HG03196 (cell line): Measurements from ENCODE around the gene PRAMEF8.
"Not testable (repeated sequence)": the region's sequence is repeated elsewhere in the genome, so short reads cannot be mapped to it uniquely, and the experiment has no call there.

Experiments used
- ATAC-seq: cut with Tn5 transposase; IDR thresholded peaks from one replicate; pipeline ENCODE4 v1.9.1; 2021; ENCODE audit not compliant: unreplicated experiment

Gene PRAMEF8

DNA sequence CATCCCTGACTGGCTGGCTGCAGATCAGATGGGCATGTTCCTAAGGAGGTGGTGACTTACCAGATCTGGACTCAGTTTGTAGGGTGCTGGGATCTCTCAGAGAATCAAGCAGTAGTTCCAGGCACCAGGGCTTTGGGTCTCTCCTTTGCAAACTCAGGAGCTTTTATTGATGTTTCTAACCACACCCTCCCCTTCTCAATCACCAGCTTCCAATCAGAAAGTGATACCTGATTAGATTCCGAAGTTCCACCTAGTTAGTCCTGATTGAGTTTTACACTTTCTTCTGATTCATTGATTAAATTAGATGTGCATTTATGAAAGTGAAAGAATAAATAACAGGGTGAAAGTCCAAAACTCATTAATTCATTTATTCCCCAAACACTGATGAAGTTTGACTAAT is at the start of gene PRAMEF8:
TSS of gene PRAMEF8 (minus strand) at position 101 of the 400 bp plus-strand sequence. CDS start 1,046 bp downstream, outside the sequence.
- not testable (repeated sequence) for ATAC-seq

DNA sequence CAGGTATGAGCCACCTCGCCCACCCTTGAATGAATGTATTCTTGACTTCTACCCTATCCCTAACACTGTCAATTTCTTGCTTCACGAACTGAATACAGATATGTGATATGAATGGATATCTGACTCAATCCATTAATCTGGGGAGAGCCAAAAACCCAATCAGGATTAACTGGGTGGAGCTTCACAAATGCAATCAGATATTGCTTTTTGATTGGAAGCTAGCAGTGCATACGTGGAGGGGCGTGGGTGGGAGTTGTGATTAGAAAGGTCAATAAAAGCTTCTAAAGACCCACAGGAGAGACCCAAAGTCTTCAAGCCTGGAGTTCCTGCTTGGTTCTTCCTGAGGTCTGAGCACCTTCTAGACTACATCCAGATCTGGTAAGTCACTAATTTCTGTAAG is 30.3 kb upstream of the PRAMEF8 start, which contains the start of gene PRAMEF15:
TSS of gene PRAMEF15 (plus strand) at position 301 of the 400 bp plus-strand sequence. CDS start 2,827 bp downstream, outside the sequence.
- ATAC-seq, result not testable (repeated sequence)

DNA sequence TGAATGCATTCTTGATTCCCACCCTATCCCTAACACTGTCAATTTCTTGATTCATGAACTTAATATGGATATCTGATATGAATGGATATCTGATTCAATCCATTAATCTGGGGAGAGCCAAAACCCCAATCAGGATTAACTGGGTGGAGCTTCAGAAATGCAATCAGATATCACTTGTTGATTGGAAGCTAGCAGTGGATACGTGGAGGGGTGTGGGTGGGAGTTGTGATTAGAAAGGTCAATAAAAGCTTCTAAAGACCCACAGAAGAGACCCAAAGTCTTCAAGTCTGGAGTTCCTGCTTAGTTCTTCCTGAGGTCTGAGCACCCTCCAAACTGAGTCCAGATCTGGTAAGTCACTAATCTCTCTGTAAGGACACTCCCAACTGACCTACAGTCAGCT is 18.3 kb upstream of the PRAMEF8 start, which contains the start of gene PRAMEF33:
TSS of gene PRAMEF33 (plus strand) at position 301 of the 400 bp plus-strand sequence. CDS start 2,416 bp downstream, outside the sequence.
- ATAC-seq, result not testable (repeated sequence)

DNA sequence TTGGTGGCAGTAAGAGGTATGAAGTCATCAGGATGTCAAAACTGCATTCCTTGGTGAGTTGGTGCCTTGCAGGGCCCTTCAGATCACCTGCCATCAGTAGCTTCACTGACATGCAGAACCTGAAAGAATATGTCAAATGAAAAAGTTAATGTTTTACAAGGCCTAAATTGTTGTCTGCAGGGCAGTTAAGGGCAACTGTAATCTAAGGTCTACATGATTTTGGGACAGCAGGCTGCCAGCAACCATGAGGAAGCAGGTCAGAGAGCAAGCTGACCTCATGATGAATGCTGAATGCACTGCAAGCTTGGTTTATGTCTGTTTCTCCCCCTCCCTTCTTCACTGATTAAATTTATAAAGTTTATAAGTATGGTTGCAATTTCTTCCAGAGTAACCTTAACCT is 17.3 kb upstream of the PRAMEF8 start:
- not testable (repeated sequence) for ATAC-seq

DNA sequence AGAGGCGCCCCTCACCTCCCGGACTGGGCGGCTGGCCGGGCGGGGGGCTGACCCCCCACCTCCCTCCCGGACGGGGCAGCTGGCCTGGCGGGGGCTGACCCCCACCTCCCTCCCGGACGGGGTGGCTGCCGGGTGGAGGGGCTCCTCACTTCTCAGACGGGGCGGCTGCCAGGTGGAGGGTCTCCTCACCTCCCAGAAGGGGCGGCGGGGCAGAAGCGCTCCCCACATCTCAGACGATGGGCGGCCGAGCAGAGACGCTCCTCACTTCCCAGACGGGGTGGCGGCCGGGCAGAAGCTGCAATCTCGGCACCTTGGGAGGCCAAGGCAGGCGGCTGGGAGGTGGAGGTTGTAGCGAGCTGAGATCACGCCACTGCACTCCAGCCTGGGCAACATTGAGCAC is 13.8 kb upstream of the PRAMEF8 start:
- not testable (repeated sequence) for ATAC-seq

DNA sequence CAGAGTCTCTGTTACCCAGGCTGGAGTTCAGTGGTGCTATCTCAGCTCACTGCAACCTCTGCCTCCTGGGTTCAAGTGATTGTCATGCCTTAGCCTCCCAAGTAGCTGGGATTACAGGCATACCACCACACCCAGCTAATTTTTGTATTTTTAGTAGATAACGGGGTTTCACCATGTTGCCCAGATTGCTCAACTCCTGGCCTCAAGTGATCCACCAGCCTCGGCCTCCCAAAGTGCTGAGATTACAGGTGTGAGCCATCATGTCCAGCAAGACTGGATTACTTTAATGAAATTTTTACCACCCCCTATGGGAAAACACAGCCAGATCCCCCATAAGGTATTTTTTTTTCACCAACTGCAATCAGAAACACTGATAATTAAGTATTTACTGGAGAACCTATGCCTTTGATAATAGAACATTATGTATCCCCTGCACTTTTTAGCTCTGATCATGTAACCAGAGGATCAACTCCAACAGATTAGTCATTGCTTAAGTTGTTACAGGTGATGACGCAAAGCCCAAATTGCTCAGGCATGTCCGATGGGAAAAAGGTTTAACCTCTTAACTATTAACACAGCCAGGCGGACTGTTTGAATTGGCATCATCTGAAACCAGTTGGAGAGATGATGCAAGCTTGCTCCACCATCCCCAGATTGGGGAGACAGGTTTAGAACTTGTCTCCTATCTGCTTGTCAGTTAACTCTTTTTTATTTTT is 12.4 kb upstream of the PRAMEF8 start:
- not testable (repeated sequence) for ATAC-seq

DNA sequence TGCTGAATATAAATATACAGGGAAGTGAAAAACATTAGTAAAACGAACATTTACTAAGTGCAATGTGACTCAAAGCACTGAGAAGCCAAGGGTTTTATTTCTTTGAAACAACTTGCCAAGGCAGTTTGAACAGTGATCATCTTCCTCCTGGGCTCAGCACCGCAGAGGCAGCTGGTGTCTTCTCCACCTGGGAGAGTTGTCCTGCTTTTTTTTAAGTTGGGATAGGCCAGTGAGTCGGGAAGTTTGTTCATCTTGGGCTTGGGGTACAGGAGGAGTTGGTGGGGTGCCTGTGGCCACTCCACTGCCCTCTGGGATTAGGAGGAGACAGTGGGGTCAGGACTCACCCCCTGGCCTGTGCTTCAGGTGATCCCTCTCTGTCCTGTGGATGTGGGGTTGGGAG is 4.1 kb upstream of the PRAMEF8 start:
- not testable (repeated sequence) for ATAC-seq

DNA sequence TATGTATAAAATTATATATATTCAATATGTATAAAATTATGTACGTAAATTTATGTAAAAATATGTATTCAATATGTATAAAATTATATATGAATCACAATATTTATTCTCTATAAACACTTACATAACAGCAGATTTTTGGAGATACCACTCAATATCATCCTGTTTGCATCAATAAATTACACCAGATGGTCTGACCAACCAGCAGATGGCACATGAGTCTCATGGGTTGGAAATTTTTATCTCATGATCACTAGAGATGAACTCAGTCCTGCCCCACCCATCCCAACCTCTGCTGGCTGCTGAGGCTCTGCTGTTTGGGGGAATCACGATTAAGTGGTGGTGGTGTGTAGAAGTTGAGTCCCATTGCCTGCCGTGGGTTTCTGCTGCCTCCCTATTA is 5.3 kb downstream of the PRAMEF8 start:
- ATAC-seq, result not testable (repeated sequence)

DNA sequence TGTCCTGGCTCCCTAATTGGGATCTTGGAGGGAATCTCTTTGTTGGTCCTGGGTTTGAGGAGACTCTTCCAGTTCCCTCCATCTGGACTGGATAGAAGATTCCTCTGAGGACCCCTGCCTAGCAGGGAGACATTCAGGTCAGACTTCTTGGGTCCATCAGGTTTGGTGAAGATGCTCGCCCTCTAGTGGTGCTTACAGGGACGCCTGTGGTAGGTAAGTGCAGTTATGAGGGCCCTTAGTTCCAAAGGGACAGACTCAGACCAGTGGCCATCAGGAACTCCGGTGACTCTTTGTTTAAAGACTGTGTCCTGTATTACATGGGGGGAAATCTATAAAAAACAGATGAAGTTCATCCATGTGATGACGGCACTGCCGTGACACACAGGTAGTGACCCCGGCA is 7.9 kb downstream of the PRAMEF8 start:
- not testable (repeated sequence) for ATAC-seq

DNA sequence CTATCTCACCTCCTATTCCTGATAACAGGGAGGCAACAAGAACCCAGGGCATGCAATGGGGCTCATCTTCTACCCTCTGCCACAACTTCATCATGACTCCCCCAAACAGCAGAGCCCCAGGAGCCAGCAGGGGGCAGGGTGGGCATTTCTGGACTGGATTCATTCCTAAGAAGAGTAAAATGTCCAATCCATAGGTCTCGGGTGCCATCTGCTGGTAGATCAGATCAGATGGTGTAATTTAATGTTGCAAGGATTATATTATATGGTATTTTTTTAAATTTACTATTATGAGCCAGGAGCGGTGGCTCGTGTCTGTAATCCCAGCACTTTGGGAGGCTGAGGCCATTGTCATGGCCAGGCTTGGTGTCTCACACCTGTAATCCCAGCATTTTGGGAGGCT is 19.8 kb downstream of the PRAMEF8 start:
- not testable (repeated sequence) for ATAC-seq

DNA sequence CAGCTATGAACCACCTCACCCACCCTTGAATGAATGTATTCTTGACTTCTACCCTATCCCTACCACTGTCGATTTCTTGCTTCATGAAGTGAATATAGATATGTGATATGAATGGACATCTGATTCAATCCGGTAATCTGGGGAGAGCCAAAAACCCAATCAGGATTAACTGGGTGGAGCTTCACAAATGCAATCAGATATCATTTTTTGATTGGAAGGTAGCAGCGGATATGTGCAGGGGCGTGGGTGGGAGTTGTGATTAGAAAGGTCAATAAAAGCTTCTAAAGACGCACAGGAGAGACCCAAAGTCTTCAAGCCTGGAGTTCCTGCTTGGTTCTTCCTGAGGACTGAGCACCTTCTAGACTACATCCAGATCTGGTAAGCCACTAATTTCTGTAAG is 31.0 kb downstream of the PRAMEF8 start, which contains the start of gene PRAMEF5:
TSS of gene PRAMEF5 (plus strand) at position 301 of the 400 bp plus-strand sequence. CDS start 5,071 bp downstream, outside the sequence.
- ATAC-seq, result not testable (repeated sequence)

DNA sequence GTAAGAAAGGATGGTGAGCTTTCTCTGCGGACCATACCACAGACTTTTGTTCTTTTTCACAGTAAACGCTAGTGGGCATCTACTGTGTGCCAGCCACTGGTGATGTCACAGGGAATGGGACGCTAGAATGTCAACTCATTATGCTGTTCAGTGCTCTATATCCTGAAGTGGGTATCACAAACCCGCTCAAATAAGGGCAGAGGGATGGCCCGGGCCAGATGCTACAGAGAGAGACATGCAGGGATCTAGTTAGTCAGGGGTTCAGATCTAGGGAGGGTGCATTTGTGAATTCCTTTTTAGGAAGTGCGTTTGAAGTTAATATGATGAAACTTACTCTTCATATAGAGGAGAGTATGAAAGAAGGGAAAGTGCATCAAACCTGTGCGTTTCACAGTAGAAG is 37.8 kb downstream of the PRAMEF8 start:
- ATAC-seq, result not testable (repeated sequence)

DNA sequence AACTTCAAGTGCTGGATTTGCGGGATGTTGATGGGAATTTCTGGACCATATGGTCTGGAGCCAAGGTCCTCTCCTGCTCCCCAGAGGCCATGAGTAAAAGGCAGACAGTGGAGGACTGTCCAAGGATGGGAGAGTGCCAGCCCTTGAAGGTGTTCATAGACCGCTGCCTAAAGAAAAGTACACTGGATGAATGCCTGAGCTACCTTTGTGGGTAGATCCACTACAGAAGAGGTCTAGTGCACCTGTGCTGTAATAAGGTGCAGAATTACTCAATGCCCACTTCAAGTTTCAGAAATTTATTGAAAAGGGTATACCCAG is 38.4 kb downstream of the PRAMEF8 start:
- not testable (repeated sequence) for ATAC-seq

DNA sequence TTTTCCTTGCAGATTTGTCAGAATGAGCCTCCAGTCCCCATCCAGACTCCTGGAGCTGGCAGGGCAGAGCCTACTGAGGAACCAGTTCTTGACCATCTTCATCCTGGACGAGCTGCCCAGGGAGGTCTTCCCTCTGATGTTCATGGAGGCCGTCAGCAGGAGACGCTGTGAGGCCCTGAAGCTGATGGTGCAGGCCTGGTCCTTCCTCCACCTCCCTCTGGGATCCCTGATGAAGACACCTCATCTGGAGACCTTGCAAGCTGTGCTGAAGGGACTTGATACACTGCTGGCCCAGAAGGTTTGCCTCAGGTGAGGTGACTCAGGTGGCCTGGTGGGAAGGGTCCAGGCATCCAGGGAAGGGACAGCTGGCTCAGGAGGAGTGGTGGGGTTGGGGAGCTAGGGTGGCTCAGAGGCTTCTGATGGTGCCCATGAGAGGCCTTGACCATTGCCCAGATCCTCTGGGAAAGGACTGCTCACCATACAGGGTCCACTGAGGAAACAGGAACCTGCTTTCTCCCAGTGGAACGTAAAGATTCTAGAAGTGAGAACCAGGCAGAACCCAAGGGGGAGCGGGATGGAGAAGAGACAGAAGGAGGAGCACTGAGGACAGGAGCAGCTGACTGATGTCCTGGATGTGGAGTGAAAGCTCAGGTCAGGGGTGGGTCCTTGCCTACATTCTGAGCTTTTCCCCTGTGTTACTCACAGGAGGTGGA is 38.9 kb downstream of the PRAMEF8 start:
- ATAC-seq, result not testable (repeated sequence)

DNA sequence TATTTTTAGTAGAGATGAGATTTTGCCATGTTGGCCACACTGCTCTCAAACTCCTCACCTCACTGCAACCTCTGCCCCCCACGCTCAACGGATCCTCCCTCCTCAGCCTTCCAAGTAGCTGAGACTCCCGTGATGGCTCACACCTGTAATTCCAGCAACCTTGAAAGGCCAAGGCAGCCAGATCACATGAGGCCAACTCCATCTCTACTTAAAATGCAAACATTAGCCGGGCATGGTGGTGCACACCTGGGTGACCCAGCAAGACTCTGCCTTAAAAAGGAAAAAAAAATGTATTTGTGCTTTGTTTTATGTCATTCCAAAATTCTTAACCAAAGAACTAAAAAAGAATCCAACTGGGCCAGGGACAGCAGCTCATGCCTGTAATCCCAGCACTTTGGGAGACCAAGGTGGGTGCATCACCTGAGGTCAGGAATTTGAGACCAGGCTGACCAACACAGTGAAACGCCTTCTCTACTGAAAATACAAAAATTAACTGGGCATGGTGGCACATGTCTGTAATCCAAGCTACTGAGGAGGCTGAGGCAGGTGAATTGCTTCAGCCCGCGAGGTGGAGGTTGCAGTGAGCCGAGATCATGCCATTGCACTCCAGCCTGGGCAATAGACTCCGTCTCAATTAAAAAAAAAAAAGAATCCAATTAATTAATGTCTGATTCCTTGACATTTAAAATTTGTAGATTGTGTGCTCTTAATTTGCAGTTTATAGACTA is 41.2 kb downstream of the PRAMEF8 start:
- not testable (repeated sequence) for ATAC-seq

DNA sequence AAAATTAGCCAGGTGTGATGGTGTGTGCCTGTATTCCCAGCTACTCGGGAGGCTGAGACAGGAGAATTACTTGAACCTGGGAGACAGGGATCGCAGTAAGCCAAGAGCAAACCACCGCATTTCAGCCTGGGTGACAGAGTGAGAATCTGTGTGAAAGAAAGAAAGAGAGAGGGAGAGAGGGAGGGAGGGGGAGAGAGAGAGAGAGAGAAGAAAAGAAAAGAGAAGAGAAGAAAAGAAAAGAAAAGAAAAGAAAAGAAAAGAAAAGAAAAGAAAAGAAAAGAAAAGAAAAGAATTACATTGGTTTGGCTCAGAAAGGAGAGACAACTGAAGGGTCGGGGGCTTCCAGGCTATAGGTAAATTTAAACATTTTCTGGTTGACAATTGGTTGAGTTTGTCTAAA is 45.3 kb downstream of the PRAMEF8 start:
- not testable (repeated sequence) for ATAC-seq

DNA sequence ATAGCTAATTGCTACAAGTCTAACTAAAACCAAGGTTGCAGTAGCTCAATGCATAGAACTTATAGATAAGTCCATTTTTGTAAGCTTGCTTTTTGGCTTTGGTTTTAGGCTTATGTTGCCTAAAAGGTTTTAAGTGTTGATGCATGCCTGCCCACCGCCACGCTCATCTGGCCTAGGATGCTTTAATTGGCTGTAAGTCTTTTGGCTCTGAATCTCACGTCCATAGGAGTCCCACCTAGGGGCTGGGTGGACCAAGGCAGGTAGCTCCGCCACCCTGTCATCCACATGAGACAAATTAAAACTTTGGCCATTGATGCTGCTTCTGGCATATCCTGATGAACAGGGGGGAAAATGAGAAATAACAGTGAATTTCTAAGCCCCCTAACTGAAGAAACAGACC is 47.4 kb downstream of the PRAMEF8 start:
- not testable (repeated sequence) for ATAC-seq

DNA sequence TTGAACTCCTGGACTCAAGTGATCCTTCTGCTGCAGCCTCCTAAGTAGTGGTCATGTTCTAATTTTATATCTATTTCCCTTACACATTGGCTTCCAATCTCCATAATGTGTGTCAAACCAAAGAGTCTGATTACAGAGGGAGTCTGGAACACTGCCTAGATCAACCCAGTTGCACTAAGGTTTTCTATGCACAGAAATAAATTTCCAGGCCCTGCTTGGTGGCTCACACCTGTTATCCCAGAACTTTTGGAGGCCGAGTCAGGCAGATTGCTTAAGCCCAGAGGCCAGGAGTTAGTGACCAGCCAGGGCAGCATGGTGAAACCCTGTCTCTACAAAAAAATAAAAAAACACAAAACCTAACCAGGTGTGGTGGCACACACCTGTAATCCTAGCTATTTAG is 50.9 kb downstream of the PRAMEF8 start:
- not testable (repeated sequence) for ATAC-seq

DNA sequence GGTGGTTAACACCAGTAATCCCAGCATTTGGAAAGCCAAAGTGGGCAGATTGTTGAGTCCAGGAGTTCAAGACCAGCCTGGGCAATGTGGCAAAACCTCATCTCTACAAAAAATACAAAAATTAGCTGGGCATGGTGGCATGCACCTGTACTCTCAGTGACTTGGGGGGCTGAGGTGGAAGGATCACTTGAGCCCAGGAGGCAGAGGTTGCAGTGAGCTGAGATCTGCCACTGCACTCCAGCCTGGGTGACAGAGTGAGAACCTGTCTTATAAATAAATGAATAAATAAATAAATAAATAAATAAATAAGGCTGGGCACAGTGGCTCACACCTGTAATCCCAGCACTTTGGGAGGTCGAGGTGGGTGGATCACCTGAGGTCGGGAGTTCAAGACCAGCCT is 52.9 kb downstream of the PRAMEF8 start:
- not testable (repeated sequence) for ATAC-seq
